HepG2 (cell line): ENCODE results near the gene TBC1D25. TPM values are rescaled to one million over a fixed set of nuclear protein-coding genes. Genes with fewer than 3 reads are reported as not detected.
A peak's percentile ranks its signal among the peaks of the same experiment; 100 is the strongest.

Source experiments
- CCDC6 ChIP-seq: sonication (generic); formaldehyde crosslinking; IDR thresholded peaks from 2 replicates; pipeline ENCODE4 v1.8.1; 2022; ENCODE audit warnings: mild to moderate bottlenecking, missing genetic modification reagents, moderate library complexity
- CEBPB ChIP-seq: IDR thresholded peaks from 2 replicates; pipeline ENCODE4 v1.6.1; 2011; ENCODE audit warnings: low read depth, low read length, improper control_type of control experiment, borderline replicate concordance
- EHMT2 ChIP-seq: fragments of 200-600 bp; sonication (generic); IDR thresholded peaks from 2 replicates; pipeline ENCODE4 v1.7.0; 2017; ENCODE audit warnings: antibody characterized with exemption, low read depth, low read length, borderline replicate concordance
- ESRRA ChIP-seq: sonication (generic); formaldehyde crosslinking; IDR thresholded peaks from 2 replicates; pipeline ENCODE4 v1.5.1; 2020; ENCODE audit warnings: mild to moderate bottlenecking, low read depth, missing genetic modification reagents
- FOXK2 ChIP-seq: fragments of 450-650 bp; IDR thresholded peaks from 2 replicates; pipeline ENCODE4 v1.6.1; 2016
- KAT8 ChIP-seq: IDR thresholded peaks from 2 replicates; pipeline ENCODE4 v1.6.1; 2016; ENCODE audit warnings: missing genetic modification reagents, missing compliant biosample characterization
- MXI1 ChIP-seq: IDR thresholded peaks from 3 replicates; pipeline ENCODE4 v1.6.1; 2012; ENCODE audit warnings: low read depth, low read length, inconsistent platforms, borderline replicate concordance
- NFIB ChIP-seq: sonication (generic); formaldehyde crosslinking; IDR thresholded peaks from 2 replicates; pipeline ENCODE4 v1.9.0; 2021; ENCODE audit warnings: missing genetic modification reagents, mild to moderate bottlenecking, borderline replicate concordance
- NFIC ChIP-seq: IDR thresholded peaks from 2 replicates; pipeline ENCODE4 v1.6.1; 2012; ENCODE audit warnings: mild to moderate bottlenecking, low read length, inconsistent platforms
- SALL1 ChIP-seq: sonication (generic); formaldehyde crosslinking; IDR thresholded peaks from 2 replicates; pipeline ENCODE4 v1.8.0; 2022; ENCODE audit warnings: mild to moderate bottlenecking, missing genetic modification reagents
- SPEN ChIP-seq: sonication (generic); formaldehyde crosslinking; IDR thresholded peaks from 2 replicates; pipeline ENCODE4 v1.5.1; 2020; ENCODE audit warnings: low read depth, mild to moderate bottlenecking, missing genetic modification reagents
- TBX3 ChIP-seq: fragments of 450-650 bp; IDR thresholded peaks from 2 replicates; pipeline ENCODE4 v1.6.1; 2017; ENCODE audit warnings: antibody characterized with exemption, mild to moderate bottlenecking, inconsistent platforms, borderline replicate concordance
- ZNF101 ChIP-seq: sonication (generic); formaldehyde crosslinking; IDR thresholded peaks from 2 replicates; pipeline ENCODE4 v1.4.0; 2020; ENCODE audit warnings: mild to moderate bottlenecking, low read depth, missing genetic modification reagents, borderline replicate concordance
- ZNF143 ChIP-seq: sonication (generic); formaldehyde crosslinking; IDR thresholded peaks from 2 replicates; pipeline ENCODE4 v1.4.0; 2020; ENCODE audit warnings: missing genetic modification reagents
- ZNF205 ChIP-seq: IDR thresholded peaks from 2 replicates; pipeline ENCODE4 v1.6.1; 2018; ENCODE audit warnings: missing biosample characterization, missing genetic modification reagents
- ZNF207 ChIP-seq: fragments of 450-650 bp; IDR thresholded peaks from 2 replicates; pipeline ENCODE4 v1.6.1; 2016; ENCODE audit warnings: antibody characterized with exemption, borderline replicate concordance
- ZNF234 ChIP-seq: sonication (generic); formaldehyde crosslinking; conservative IDR thresholded peaks from 2 replicates; pipeline ENCODE4 v1.5.1; 2020; ENCODE audit warnings: mild to moderate bottlenecking, missing genetic modification reagents
- ZNF331 ChIP-seq: sonication (generic); formaldehyde crosslinking; IDR thresholded peaks from 2 replicates; pipeline ENCODE4 v1.4.0; 2020; ENCODE audit warnings: missing genetic modification reagents
- ZNF383 ChIP-seq: sonication (generic); formaldehyde crosslinking; IDR thresholded peaks from 2 replicates; pipeline ENCODE4 v1.4.0; 2020; ENCODE audit warnings: missing genetic modification reagents, mild to moderate bottlenecking, borderline replicate concordance
- ZNF709 ChIP-seq: sonication (generic); formaldehyde crosslinking; IDR thresholded peaks from 2 replicates; pipeline ENCODE4 v1.5.0; 2020; ENCODE audit warnings: mild to moderate bottlenecking, missing genetic modification reagents
- ZNF839 ChIP-seq: sonication (generic); formaldehyde crosslinking; IDR thresholded peaks from 2 replicates; pipeline ENCODE4 v1.4.0; 2020; ENCODE audit warnings: missing genetic modification reagents, mild to moderate bottlenecking, borderline replicate concordance
- ZZZ3 ChIP-seq: sonication (generic); formaldehyde crosslinking; IDR thresholded peaks from 2 replicates; pipeline ENCODE4 v1.4.0; 2020; ENCODE audit warnings: missing genetic modification reagents, mild to moderate bottlenecking, borderline replicate concordance
- polyA plus RNA-seq, 8 experiments: library from polyadenylated mRNA; depleted of rRNA in 3 of 8; stranded (reverse) in 7 of 8; unstranded in 1 of 8; fragments of >200 nt; fragmentation: Illumina TruSeq in 4 of 8; extraction: Trizol in 4 of 8; gene quantifications; 2 replicates each; pipeline versions ENCODE4 v1.2.1 to v1.2.3, GENCODE V29; 2011 to 2016; ENCODE audit warnings: low read depth in 4 of 8, missing spikeins in 1 of 8, mixed read lengths in 1 of 8; ENCODE audit not compliant: insufficient read depth in 1 of 8
- total RNA-seq, 5 experiments: library from RNA; depleted of rRNA; stranded (reverse); fragments of >200 nt; fragmentation: Illumina TruSeq; extraction: Trizol; gene quantifications; 2 replicates each; pipeline ENCODE4 v1.2.3, GENCODE V29; 2016; ENCODE audit warnings: low read depth in 1 of 5
- TF ChIP-seq, protein P1 (sequence below): sonication (generic); formaldehyde crosslinking; IDR thresholded peaks from 2 replicates; pipeline ENCODE4 v1.5.0; 2020; ENCODE audit warnings: missing genetic modification reagents
- TF ChIP-seq, protein P2 (sequence below): sonication (generic); formaldehyde crosslinking; IDR thresholded peaks from 2 replicates; pipeline ENCODE4 v1.4.0; 2020; ENCODE audit warnings: mild to moderate bottlenecking, missing genetic modification reagents
- TF ChIP-seq, protein P3 (sequence below): sonication (generic); formaldehyde crosslinking; IDR thresholded peaks from 2 replicates; pipeline ENCODE4 v1.5.1; 2020; ENCODE audit warnings: mild to moderate bottlenecking, missing genetic modification reagents, moderate library complexity
- TF ChIP-seq, protein P4 (sequence below): sonication (generic); formaldehyde crosslinking; IDR thresholded peaks from 2 replicates; pipeline ENCODE4 v1.8.0; 2022; ENCODE audit warnings: mild to moderate bottlenecking, missing genetic modification reagents, moderate library complexity

Gene TBC1D25
- total and polyA plus RNA-seq, 2 of the 13 experiments (the other 11 are each of a cell fraction or from before 2014, with no cell fraction given): 3.5 to 4.7 TPM

DNA sequence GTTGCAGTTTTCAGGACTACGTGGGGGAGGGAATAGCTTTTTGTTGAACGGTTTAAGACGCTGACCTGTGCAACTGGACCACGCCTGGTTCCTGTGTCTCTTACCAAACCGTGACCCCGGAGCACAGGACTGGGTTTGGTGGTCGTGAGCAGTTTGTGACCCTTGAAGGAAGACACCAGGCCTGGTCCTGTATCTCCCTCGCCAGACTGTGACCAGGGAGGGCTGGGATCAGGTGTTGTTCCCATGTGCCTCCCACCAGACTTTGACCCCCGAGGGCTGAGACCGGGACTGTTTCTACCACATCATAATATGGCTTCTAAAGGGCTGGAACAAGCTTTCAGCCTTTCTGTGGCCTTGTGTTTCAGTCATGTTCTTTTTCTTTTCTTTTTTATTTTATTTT lies 17.2 kb upstream of the TBC1D25 start (continued):
- TF ChIP-seq ZNF331 (CRISPR knock-in tag): no peak
- TF ChIP-seq ZNF101 (CRISPR knock-in tag): no peak
- TF ChIP-seq ZNF234 (CRISPR knock-in tag): no peak
- TF ChIP-seq ZZZ3 (CRISPR knock-in tag): no peak
- no peak for TF ChIP-seq CEBPB
- TF ChIP-seq ZNF709 (CRISPR knock-in tag): no peak
- TF ChIP-seq MXI1: peak; percentile 6; the same call in 1 of the 3 replicates
- no peak for TF ChIP-seq TBX3
- no peak for TF ChIP-seq EHMT2
- TF ChIP-seq ZNF143: no peak
- TF ChIP-seq NFIB (CRISPR knock-in tag): no peak
- TF ChIP-seq ESRRA: no peak
- TF ChIP-seq, protein P1, sequence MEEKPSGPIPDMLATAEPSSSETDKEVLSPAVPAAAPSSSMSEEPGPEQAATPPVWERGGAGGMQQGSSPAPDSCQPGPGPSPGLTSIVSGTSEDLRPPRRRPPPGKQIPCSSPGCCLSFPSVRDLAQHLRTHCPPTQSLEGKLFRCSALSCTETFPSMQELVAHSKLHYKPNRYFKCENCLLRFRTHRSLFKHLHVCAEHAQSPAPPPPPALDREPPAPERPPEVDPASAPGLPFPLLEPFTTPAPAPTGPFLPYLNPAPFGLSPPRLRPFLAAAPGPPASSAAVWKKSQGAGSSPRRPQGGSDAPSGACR: no peak
- no peak for TF ChIP-seq CCDC6
- no peak for TF ChIP-seq FOXK2
- TF ChIP-seq, protein P2, sequence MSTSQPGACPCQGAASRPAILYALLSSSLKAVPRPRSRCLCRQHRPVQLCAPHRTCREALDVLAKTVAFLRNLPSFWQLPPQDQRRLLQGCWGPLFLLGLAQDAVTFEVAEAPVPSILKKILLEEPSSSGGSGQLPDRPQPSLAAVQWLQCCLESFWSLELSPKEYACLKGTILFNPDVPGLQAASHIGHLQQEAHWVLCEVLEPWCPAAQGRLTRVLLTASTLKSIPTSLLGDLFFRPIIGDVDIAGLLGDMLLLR (CRISPR knock-in tag): no peak
- no peak for TF ChIP-seq SPEN (CRISPR knock-in tag)
- TF ChIP-seq KAT8: no peak
- TF ChIP-seq ZNF839 (CRISPR knock-in tag): no peak
- no peak for TF ChIP-seq ZNF207
- TF ChIP-seq SALL1: no peak
- TF ChIP-seq, protein P3, sequence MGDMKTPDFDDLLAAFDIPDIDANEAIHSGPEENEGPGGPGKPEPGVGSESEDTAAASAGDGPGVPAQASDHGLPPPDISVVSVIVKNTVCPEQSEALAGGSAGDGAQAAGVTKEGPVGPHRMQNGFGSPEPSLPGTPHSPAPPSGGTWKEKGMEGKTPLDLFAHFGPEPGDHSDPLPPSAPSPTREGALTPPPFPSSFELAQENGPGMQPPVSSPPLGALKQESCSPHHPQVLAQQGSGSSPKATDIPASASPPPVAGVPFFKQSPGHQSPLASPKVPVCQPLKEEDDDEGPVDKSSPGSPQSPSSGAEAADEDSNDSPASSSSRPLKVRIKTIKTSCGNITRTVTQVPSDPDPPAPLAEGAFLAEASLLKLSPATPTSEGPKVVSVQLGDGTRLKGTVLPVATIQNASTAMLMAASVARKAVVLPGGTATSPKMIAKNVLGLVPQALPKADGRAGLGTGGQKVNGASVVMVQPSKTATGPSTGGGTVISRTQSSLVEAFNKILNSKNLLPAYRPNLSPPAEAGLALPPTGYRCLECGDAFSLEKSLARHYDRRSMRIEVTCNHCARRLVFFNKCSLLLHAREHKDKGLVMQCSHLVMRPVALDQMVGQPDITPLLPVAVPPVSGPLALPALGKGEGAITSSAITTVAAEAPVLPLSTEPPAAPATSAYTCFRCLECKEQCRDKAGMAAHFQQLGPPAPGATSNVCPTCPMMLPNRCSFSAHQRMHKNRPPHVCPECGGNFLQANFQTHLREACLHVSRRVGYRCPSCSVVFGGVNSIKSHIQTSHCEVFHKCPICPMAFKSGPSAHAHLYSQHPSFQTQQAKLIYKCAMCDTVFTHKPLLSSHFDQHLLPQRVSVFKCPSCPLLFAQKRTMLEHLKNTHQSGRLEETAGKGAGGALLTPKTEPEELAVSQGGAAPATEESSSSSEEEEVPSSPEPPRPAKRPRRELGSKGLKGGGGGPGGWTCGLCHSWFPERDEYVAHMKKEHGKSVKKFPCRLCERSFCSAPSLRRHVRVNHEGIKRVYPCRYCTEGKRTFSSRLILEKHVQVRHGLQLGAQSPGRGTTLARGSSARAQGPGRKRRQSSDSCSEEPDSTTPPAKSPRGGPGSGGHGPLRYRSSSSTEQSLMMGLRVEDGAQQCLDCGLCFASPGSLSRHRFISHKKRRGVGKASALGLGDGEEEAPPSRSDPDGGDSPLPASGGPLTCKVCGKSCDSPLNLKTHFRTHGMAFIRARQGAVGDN: peak; percentile 54; the same call in 1 of the 2 replicates
- no peak for TF ChIP-seq ZNF205 (CRISPR knock-in tag)
- TF ChIP-seq, protein P4, sequence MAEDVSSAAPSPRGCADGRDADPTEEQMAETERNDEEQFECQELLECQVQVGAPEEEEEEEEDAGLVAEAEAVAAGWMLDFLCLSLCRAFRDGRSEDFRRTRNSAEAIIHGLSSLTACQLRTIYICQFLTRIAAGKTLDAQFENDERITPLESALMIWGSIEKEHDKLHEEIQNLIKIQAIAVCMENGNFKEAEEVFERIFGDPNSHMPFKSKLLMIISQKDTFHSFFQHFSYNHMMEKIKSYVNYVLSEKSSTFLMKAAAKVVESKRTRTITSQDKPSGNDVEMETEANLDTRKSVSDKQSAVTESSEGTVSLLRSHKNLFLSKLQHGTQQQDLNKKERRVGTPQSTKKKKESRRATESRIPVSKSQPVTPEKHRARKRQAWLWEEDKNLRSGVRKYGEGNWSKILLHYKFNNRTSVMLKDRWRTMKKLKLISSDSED: no peak
- no peak for TF ChIP-seq ZNF383 (CRISPR knock-in tag)
- TF ChIP-seq NFIC: no peak
